GM19193 (cell line): ENCODE measurements around the gene TNFRSF4.
A peak's percentile ranks its signal among the peaks of the same experiment; 100 is the strongest.

Source experiments
- POLR2A ChIP-seq: IDR thresholded peaks from 4 replicates; pipeline ENCODE4 v1.6.1; 2011; ENCODE audit not compliant: insufficient read depth, insufficient read length; ENCODE audit errors: extremely low read depth

Gene TNFRSF4

GRCh38 chr1:1213345-1214265 lies at the start of gene TNFRSF4:
TNFRSF4 (minus strand) TSS chr1:1214153; CDS start chr1:1214127, 26 bp downstream.
- TF ChIP-seq POLR2A = no peak

- no peak for TF ChIP-seq POLR2A
These were observed 48.8 kb upstream of the TNFRSF4 start for GRCh38 chr1:1262758-1263157.

GRCh38 chr1:1262071-1262470 lies 48.1 kb upstream of the TNFRSF4 start:
- TF ChIP-seq POLR2A = no peak

- peak; percentile 25 for TF ChIP-seq POLR2A
These were observed 47.0 kb upstream of the TNFRSF4 start for GRCh38 chr1:1260843-1261560.

- TF ChIP-seq POLR2A = no peak
These were observed 46.1 kb upstream of the TNFRSF4 start for GRCh38 chr1:1259951-1260600.

GRCh38 chr1:1259540-1259939 lies 45.6 kb upstream of the TNFRSF4 start:
- no peak for TF ChIP-seq POLR2A

GRCh38 chr1:1259119-1259488 lies 45.2 kb upstream of the TNFRSF4 start:
- no peak for TF ChIP-seq POLR2A

GRCh38 chr1:1256956-1257871 lies 43.3 kb upstream of the TNFRSF4 start:
- no peak for TF ChIP-seq POLR2A

- no peak for TF ChIP-seq POLR2A
These were observed 41.7 kb upstream of the TNFRSF4 start for GRCh38 chr1:1255611-1256010.

- TF ChIP-seq POLR2A = no peak
These were observed 41.1 kb upstream of the TNFRSF4 start for GRCh38 chr1:1255078-1255477.

GRCh38 chr1:1254667-1254998 lies 40.7 kb upstream of the TNFRSF4 start:
- TF ChIP-seq POLR2A = no peak

GRCh38 chr1:1253972-1254666 lies 40.2 kb upstream of the TNFRSF4 start:
- TF ChIP-seq POLR2A = no peak

- TF ChIP-seq POLR2A = no peak
These were observed 39.4 kb upstream of the TNFRSF4 start for GRCh38 chr1:1253314-1253713.

GRCh38 chr1:1250786-1251284 lies 36.9 kb upstream of the TNFRSF4 start:
- TF ChIP-seq POLR2A = no peak

- TF ChIP-seq POLR2A = no peak
These were observed 33.5 kb upstream of the TNFRSF4 start for GRCh38 chr1:1247341-1247913.
